ENCODE results near the gene IRF7. TPM values are rescaled to one million over a fixed set of nuclear protein-coding genes. Genes with fewer than 3 reads are reported as not detected.
A peak's percentile ranks its signal among the peaks of the same experiment; 100 is the strongest.

The IRF7 gene
- total and polyA plus RNA-seq, 12 donors, result 0.81 to 87.6 (median 11.2) TPM

- WGBS, 4 donors, result 39 to 72% (median 50%) methylated on average over 7 to 80 of the region's 80 CpGs
- Histone ChIP-seq H3K4me3 (no peak overlapping the region), H3K27ac (no peak overlapping the region), H3K36me3 (replicated peaks in 1 of 2) (peaks cover 0 to 6% of the 10 kb centered on the region in 2 donors), H3K4me1 (replicated peaks in 1 of 2) (no peaks in the 10 kb centered on the region), H3K9me3 (replicated peaks in 1 of 3) (no peaks in the 10 kb centered on the region), H3K27me3 (no peaks in the 10 kb centered on the region)
- no peak for DNase-seq
- intact Hi-C loops (cut with DNase I), result no loop called here
- TF ChIP-seq, protein P1, sequence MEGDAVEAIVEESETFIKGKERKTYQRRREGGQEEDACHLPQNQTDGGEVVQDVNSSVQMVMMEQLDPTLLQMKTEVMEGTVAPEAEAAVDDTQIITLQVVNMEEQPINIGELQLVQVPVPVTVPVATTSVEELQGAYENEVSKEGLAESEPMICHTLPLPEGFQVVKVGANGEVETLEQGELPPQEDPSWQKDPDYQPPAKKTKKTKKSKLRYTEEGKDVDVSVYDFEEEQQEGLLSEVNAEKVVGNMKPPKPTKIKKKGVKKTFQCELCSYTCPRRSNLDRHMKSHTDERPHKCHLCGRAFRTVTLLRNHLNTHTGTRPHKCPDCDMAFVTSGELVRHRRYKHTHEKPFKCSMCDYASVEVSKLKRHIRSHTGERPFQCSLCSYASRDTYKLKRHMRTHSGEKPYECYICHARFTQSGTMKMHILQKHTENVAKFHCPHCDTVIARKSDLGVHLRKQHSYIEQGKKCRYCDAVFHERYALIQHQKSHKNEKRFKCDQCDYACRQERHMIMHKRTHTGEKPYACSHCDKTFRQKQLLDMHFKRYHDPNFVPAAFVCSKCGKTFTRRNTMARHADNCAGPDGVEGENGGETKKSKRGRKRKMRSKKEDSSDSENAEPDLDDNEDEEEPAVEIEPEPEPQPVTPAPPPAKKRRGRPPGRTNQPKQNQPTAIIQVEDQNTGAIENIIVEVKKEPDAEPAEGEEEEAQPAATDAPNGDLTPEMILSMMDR (IDR thresholded peaks at IDR 0.05), result no peak
- no peak for TF ChIP-seq POLR2A (IDR thresholded peaks at IDR 0.05)
These were observed 23.7 kb upstream of the IRF7 start for GRCh38 chr11:639332-639955.

GRCh38 chr11:638631-639331 is 23.0 kb upstream of the IRF7 start:
- Histone ChIP-seq H3K4me1 (replicated peaks in 1 of 2) (no peaks in the 10 kb centered on the region), H3K27me3 (no peaks in the 10 kb centered on the region), H3K4me3 (no peak overlapping the region), H3K36me3 (replicated peaks in 1 of 2) (peaks cover 0 to 6% of the 10 kb centered on the region in 2 donors), H3K27ac (no peak overlapping the region), H3K9me3 (replicated peaks in 1 of 3) (no peaks in the 10 kb centered on the region)
- WGBS, 4 donors, result 58 to 69% (median 63%) methylated on average over 25 to 28 of the region's 28 CpGs
- TF ChIP-seq, protein P1 (IDR thresholded peaks at IDR 0.05), result no peak
- TF ChIP-seq POLR2A (IDR thresholded peaks at IDR 0.05), result no peak
- intact Hi-C loops (cut with DNase I), result no loop called here
- DNase-seq, result peak in 1 of 7 donors; percentile 21

DNA sequence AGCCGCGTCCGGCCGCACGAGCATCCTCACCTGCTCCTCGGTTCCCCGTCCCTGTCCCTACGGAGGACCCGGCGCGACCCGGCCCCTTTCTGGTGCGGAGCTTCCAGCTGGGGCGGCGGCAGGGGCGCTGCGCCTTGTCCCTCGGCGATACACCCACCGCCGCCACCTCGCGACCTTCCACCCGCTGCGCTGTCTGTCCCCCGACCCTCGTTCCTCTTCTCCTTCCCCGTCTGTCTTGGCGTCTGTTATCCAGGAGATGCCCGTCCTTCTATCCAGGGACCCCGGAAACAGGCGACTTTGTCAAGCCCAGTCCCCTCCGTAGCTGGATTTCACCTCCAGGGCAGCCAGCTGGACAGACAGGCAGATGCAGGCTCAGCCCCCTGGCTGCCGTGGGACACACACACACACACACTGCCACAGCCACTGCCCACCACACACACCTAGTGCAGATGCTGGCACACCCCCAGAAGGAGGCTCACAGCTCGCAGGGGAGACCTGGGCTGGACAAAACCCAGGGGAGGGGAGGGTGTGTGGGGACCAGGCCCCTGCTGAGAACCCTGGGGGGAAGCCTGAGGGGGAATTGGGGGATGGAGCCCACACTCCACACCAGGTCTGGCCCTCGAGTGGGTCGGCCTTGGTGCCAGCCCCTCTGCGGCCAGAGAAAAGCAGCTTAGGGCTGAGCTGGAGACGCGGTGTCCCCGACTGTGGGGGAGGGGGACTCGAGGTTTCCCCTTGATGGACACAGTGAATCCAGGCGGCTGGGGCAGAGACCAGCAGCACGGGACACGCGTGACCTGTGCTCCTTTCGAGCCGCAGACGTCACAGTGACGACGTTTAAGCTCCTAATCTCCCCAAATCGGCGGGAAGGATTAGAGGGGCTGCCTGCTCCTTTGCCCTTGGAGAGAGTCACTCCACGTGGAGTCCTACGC is 22.1 kb upstream of the IRF7 start:
- WGBS, 4 donors, result 56 to 77% (median 60%) methylated on average over 20 to 55 of the region's 55 CpGs
- H3K9me3 ChIP-seq (replicated peaks in 1 of 3), result no peaks in the 10 kb centered on the region
- TF ChIP-seq, protein P1 (IDR thresholded peaks at IDR 0.05), result no peak
- TF ChIP-seq POLR2A (IDR thresholded peaks at IDR 0.05), result no peak

GRCh38 chr11:637333-637592 is 21.5 kb upstream of the IRF7 start:
- Histone ChIP-seq H3K36me3 (replicated peaks in 1 of 2) (peaks cover 0 to 6% of the 10 kb centered on the region in 2 donors), H3K27ac (no peak overlapping the region), H3K4me3 (peak overlapping the region in 1 of 4 donors; percentile 23), H3K9me3 (replicated peaks in 1 of 3) (no peaks in the 10 kb centered on the region), H3K4me1 (replicated peaks in 1 of 2) (no peaks in the 10 kb centered on the region), H3K27me3 (no peaks in the 10 kb centered on the region)
- no peak for TF ChIP-seq POLR2A (IDR thresholded peaks at IDR 0.05)
- TF ChIP-seq, protein P1 (IDR thresholded peaks at IDR 0.05), result no peak
- WGBS, 4 donors, result 37 to 65% (median 48%) methylated on average over 4 to 33 of the region's 34 CpGs
- intact Hi-C loops (cut with DNase I), result no loop called here
- no peak for DNase-seq

More for the DNA sequence above, 22.1 kb upstream of the IRF7 start:
- intact Hi-C loops (cut with DNase I), result no loop called here
- DNase-seq, result peak in 1 of 7 donors; percentile 20
- Histone ChIP-seq H3K36me3 (replicated peaks in 1 of 2) (peaks cover 0 to 6% of the 10 kb centered on the region in 2 donors), H3K4me1 (replicated peaks in 1 of 2) (no peaks in the 10 kb centered on the region), H3K27ac (no peak overlapping the region), H3K4me3 (peak overlapping the region in 1 of 4 donors; percentile 23), H3K27me3 (no peaks in the 10 kb centered on the region)

Data from adrenal gland (tissue), 12 donors.